Muscle of leg (tissue), 11 donors: ENCODE data around the gene SPR. TPM values are rescaled to one million over a fixed set of nuclear protein-coding genes. Genes with fewer than 3 reads are reported as not detected.

Source experiments
- DNase-seq: peaks from one replicate; pipeline ENCODE4 v3.0.0; 2013
- H3K27ac ChIP-seq: one replicate; pipeline ENCODE4 v1.5.1; 2013; ENCODE audit warnings: mild to moderate bottlenecking, low read length, control low read depth
- H3K27me3 ChIP-seq: one replicate; pipeline ENCODE4 v1.6.1; 2013; ENCODE audit warnings: low read length; ENCODE audit not compliant: control insufficient read depth, insufficient read depth
- H3K36me3 ChIP-seq: one replicate; pipeline ENCODE4 v1.6.1; 2013; ENCODE audit warnings: low read length; ENCODE audit not compliant: control insufficient read depth, insufficient read depth
- H3K4me1 ChIP-seq: one replicate; pipeline ENCODE4 v1.6.1; 2013; ENCODE audit warnings: low read length; ENCODE audit not compliant: control insufficient read depth, insufficient read depth
- H3K4me3 ChIP-seq: one replicate; pipeline ENCODE4 v1.5.1; 2013; ENCODE audit warnings: low read length, control low read depth
- H3K9me3 ChIP-seq: replicated peaks from 2 replicates; pipeline ENCODE4 v1.6.1; 2013; ENCODE audit warnings: low read depth, low read length; ENCODE audit not compliant: control insufficient read depth
- WGBS: methylation state at CpG from one replicate; pipeline ENCODE4 v1.1.5; 2013; ENCODE audit warnings: missing lambda C conversion rate; ENCODE audit not compliant: insufficient coverage; 5-methylcytosine and 5-hydroxymethylcytosine counted together
- polyA plus RNA-seq, 8 donors: library from polyadenylated mRNA; unstranded; fragments of 120-200 nt; gene quantifications; one replicate each; pipeline versions ENCODE4 v1.2.1 to v1.2.3, GENCODE V29; 2013; ENCODE audit warnings: inconsistent platforms in 1 of 8, low replicate concordance in 1 of 8; ENCODE audit not compliant: insufficient read length in 8 of 8, insufficient read depth in 1 of 8
- total RNA-seq: library from RNA; stranded (reverse); fragments of 120-200 nt; gene quantifications from one replicate; pipeline ENCODE4 v1.2.4, GENCODE V29; 2013

SPR gene
- total and polyA plus RNA-seq, 9 donors: 2.6 to 5.0 (median 4.1) TPM

GRCh38 chr2:72932045-72932740 lies 45.0 kb downstream of the SPR start:
- Histone ChIP-seq H3K9me3 (no peaks in the 10 kb centered on the region), H3K27me3 (peaks cover 80% of the 10 kb centered on the region), H3K36me3 (no peaks in the 10 kb centered on the region), H3K4me3 (no peak overlapping the region), H3K4me1 (no peaks in the 10 kb centered on the region), H3K27ac (no peak overlapping the region)
- 36% methylated on average over 3 of the region's 5 CpGs for WGBS
- DNase-seq: no peak

- Histone ChIP-seq H3K9me3 (no peaks in the 10 kb centered on the region), H3K4me1 (no peaks in the 10 kb centered on the region), H3K36me3 (no peaks in the 10 kb centered on the region), H3K4me3 (no peak overlapping the region), H3K27ac (no peak overlapping the region), H3K27me3 (peaks cover 78% of the 10 kb centered on the region)
- WGBS: 87% methylated on average over 3 of the region's 4 CpGs
- no peak for DNase-seq
These were observed 45.6 kb downstream of the SPR start for GRCh38 chr2:72932805-72933204.

- no peak overlapping the region for H3K4me3 ChIP-seq
- H3K27me3 ChIP-seq: peaks cover 74% of the 10 kb centered on the region
- H3K36me3 ChIP-seq: no peaks in the 10 kb centered on the region
- H3K4me1 ChIP-seq: no peaks in the 10 kb centered on the region
- no peak overlapping the region for H3K27ac ChIP-seq
- no peaks in the 10 kb centered on the region for H3K9me3 ChIP-seq
- DNase-seq: no peak
- WGBS: 80% methylated on average over 2 of the region's 5 CpGs
These were observed 46.0 kb downstream of the SPR start for GRCh38 chr2:72933207-72933606.

GRCh38 chr2:72933646-72934151 lies 46.5 kb downstream of the SPR start:
- Histone ChIP-seq H3K36me3 (no peaks in the 10 kb centered on the region), H3K27me3 (peaks cover 69% of the 10 kb centered on the region), H3K4me3 (no peak overlapping the region), H3K9me3 (no peaks in the 10 kb centered on the region), H3K27ac (no peak overlapping the region), H3K4me1 (no peaks in the 10 kb centered on the region)
- no peak for DNase-seq
- 83% methylated on average over 11 of the region's 12 CpGs for WGBS

- H3K27me3 ChIP-seq: peaks cover 56% of the 10 kb centered on the region
- no peaks in the 10 kb centered on the region for H3K9me3 ChIP-seq
- no peak overlapping the region for H3K4me3 ChIP-seq
- H3K36me3 ChIP-seq: no peaks in the 10 kb centered on the region
- H3K27ac ChIP-seq: no peak overlapping the region
- 69% methylated on average over 14 of the region's 14 CpGs for WGBS
- no peaks in the 10 kb centered on the region for H3K4me1 ChIP-seq
- DNase-seq: no peak
These were observed 47.7 kb downstream of the SPR start for GRCh38 chr2:72934683-72935610.

GRCh38 chr2:72935611-72935957 lies 48.4 kb downstream of the SPR start:
- no peak for DNase-seq
- Histone ChIP-seq H3K4me3 (no peak overlapping the region), H3K27me3 (peaks cover 50% of the 10 kb centered on the region), H3K9me3 (no peaks in the 10 kb centered on the region), H3K36me3 (no peaks in the 10 kb centered on the region), H3K4me1 (peaks cover 1% of the 10 kb centered on the region), H3K27ac (no peak overlapping the region)
- 100% methylated on average over 1 of the region's 2 CpGs for WGBS

GRCh38 chr2:72936660-72937355 lies 49.6 kb downstream of the SPR start:
- Histone ChIP-seq H3K4me3 (no peak overlapping the region), H3K27ac (no peak overlapping the region), H3K4me1 (peaks cover 4% of the 10 kb centered on the region), H3K9me3 (no peaks in the 10 kb centered on the region), H3K36me3 (no peaks in the 10 kb centered on the region), H3K27me3 (peaks cover 42% of the 10 kb centered on the region)
- DNase-seq: no peak
- 50% methylated on average over 14 of the region's 19 CpGs for WGBS

- no peak overlapping the region for H3K4me3 ChIP-seq
- no peak for DNase-seq
- no peak overlapping the region for H3K27ac ChIP-seq
- H3K36me3 ChIP-seq: no peaks in the 10 kb centered on the region
- H3K4me1 ChIP-seq: peaks cover 4% of the 10 kb centered on the region
- 40% methylated on average over 15 of the region's 15 CpGs for WGBS
- H3K9me3 ChIP-seq: no peaks in the 10 kb centered on the region
- peaks cover 39% of the 10 kb centered on the region for H3K27me3 ChIP-seq
These were observed 50.1 kb downstream of the SPR start for GRCh38 chr2:72937356-72937669.

GRCh38 chr2:72938455-72938854 lies 51.2 kb downstream of the SPR start:
- WGBS: 47% methylated on average over 3 of the region's 5 CpGs
- Histone ChIP-seq H3K9me3 (no peaks in the 10 kb centered on the region), H3K27me3 (peaks cover 35% of the 10 kb centered on the region), H3K4me1 (peaks cover 4% of the 10 kb centered on the region), H3K27ac (no peak overlapping the region), H3K36me3 (no peaks in the 10 kb centered on the region), H3K4me3 (no peak overlapping the region)
- no peak for DNase-seq

GRCh38 chr2:72940361-72940760 lies 53.2 kb downstream of the SPR start:
- 38% methylated on average over 4 of the region's 6 CpGs for WGBS
- DNase-seq: no peak
- Histone ChIP-seq H3K9me3 (no peaks in the 10 kb centered on the region), H3K4me3 (no peak overlapping the region), H3K27ac (no peak overlapping the region), H3K36me3 (no peaks in the 10 kb centered on the region), H3K4me1 (peaks cover 4% of the 10 kb centered on the region), H3K27me3 (peaks cover 21% of the 10 kb centered on the region)
